Spleen (tissue), 11 donors: Measurements from ENCODE around the gene MSI2. TPM values are rescaled to one million over a fixed set of nuclear protein-coding genes. Genes with fewer than 3 reads are reported as not detected.

Experiments used
- DNase-seq: peaks from one replicate; pipeline ENCODE4 v3.0.0-alpha.2; 2020
- H3K27ac ChIP-seq, 8 donors: fragments of 200-600 bp; sonication (generic) in 7 of 8; 1 replicate in 4 of 8; 2 replicates in 4 of 8; pipeline versions ENCODE4 v1.5.0 to v1.8.0; 2016 to 2021; ENCODE audit warnings: inconsistent platforms in 4 of 8, mild to moderate bottlenecking in 4 of 8, moderate library complexity in 1 of 8
- H3K27me3 ChIP-seq, 7 donors: fragments of 200-600 bp; sonication (generic) in 6 of 7; replicated peaks in 1 of 7; 1 replicate in 4 of 7; 2 replicates in 3 of 7; pipeline versions ENCODE4 v1.5.0 to v1.8.0; 2016 to 2021; ENCODE audit warnings: inconsistent platforms in 3 of 7, mild to moderate bottlenecking in 1 of 7
- H3K36me3 ChIP-seq, 6 donors: fragments of 200-600 bp; sonication (generic) in 5 of 6; 1 replicate in 4 of 6; 2 replicates in 2 of 6; pipeline versions ENCODE4 v1.5.0 to v1.8.0; 2016 to 2021; ENCODE audit warnings: inconsistent platforms in 2 of 6
- H3K4me1 ChIP-seq, 6 donors: fragments of 200-600 bp; sonication (generic) in 5 of 6; 1 replicate in 3 of 6; 2 replicates in 3 of 6; pipeline versions ENCODE4 v1.5.0 to v1.8.0; 2016 to 2021; ENCODE audit warnings: inconsistent platforms in 3 of 6
- H3K4me3 ChIP-seq, 8 donors: fragments of 200-600 bp; sonication (generic) in 7 of 8; 1 replicate in 4 of 8; 2 replicates in 4 of 8; pipeline versions ENCODE4 v1.5.0 to v1.8.0; 2016 to 2021; ENCODE audit warnings: inconsistent platforms in 4 of 8, mild to moderate bottlenecking in 4 of 8, moderate library complexity in 2 of 8
- H3K9me3 ChIP-seq, 8 donors: fragments of 200-600 bp; sonication (generic) in 7 of 8; 1 replicate in 4 of 8; 2 replicates in 4 of 8; pipeline versions ENCODE4 v1.5.0 to v1.8.0; 2016 to 2021; ENCODE audit warnings: inconsistent platforms in 4 of 8
- POLR2A ChIP-seq, 3 donors: fragments of 450-650 bp; IDR thresholded peaks; one replicate each; pipeline ENCODE4 v1.5.1; 2017; ENCODE audit warnings: antibody characterized with exemption in 3 of 3, mild to moderate bottlenecking in 1 of 3
- POLR2AphosphoS5 ChIP-seq, 3 donors: sonication (generic); formaldehyde crosslinking; IDR thresholded peaks; one replicate each; pipeline ENCODE4 v1.5.1; 2017; ENCODE audit warnings: antibody characterized with exemption in 3 of 3
- WGBS, 5 donors: extraction: QIAGEN DNeasy Blood & Tissue Kit in 3 of 5; methylation state at CpG; one replicate each; pipeline versions ENCODE4 v1.1.5 to v1.1.7; 2013 to 2018; 5-methylcytosine and 5-hydroxymethylcytosine counted together
- intact Hi-C: fragments of 100-400 bp; cut with DNase I; formaldehyde crosslinking; loops from one replicate; pipeline ENCODE4 v1.15.0; 2023; ENCODE audit warnings: low total_unique reads
- polyA plus RNA-seq, 3 donors: library from polyadenylated mRNA; stranded (reverse); fragments of 200-250 nt; gene quantifications; one replicate each; pipeline ENCODE4 v1.2.1, GENCODE V29; 2013
- total RNA-seq, 7 donors: library from RNA; depleted of rRNA in 3 of 7; stranded (reverse); fragments of >200 nt in 3 of 7; fragmentation: NEBNext Ultra II Directional in 4 of 7; extraction: Animal tissue kit (Norgen Biotek cat#: 25700) in 4 of 7; gene quantifications; one replicate each; pipeline versions ENCODE4 v1.1.0 to v1.2.1, GENCODE V29; 2016 to 2021
- TF ChIP-seq, protein P1 (sequence below), 11 experiments: fragments of 200-600 bp in 7 of 11; fragments of 450-650 bp in 4 of 11; sonication (generic) in 4 of 11; IDR thresholded peaks in 8 of 11; conservative IDR thresholded peaks in 3 of 11; 1 replicate in 7 of 11; 2 replicates in 4 of 11; pipeline versions ENCODE4 v1.4.0 to v1.8.0; 2016 to 2021; ENCODE audit warnings: antibody characterized with exemption in 11 of 11, inconsistent platforms in 4 of 11, mild to moderate bottlenecking in 1 of 11
- donor health status: healthy with polysubstance abuse.
- donor health status: DM: no; HTN: no; CAD: no; lungs with moderate emphysema.
- donor health status: DM: no; HTN: no; CAD: no.
- donor health status: Bipolar disorder and iron deficiency.
- donor health status: healthy.
- donor health status: DM: no; HTN: no; CAD: no.
- donor health status: DM: yes; HTN: yes; CAD: no.

The MSI2 gene
- total and polyA plus RNA-seq, 10 donors = 9.8 to 131 (median 64.7) TPM

DNA sequence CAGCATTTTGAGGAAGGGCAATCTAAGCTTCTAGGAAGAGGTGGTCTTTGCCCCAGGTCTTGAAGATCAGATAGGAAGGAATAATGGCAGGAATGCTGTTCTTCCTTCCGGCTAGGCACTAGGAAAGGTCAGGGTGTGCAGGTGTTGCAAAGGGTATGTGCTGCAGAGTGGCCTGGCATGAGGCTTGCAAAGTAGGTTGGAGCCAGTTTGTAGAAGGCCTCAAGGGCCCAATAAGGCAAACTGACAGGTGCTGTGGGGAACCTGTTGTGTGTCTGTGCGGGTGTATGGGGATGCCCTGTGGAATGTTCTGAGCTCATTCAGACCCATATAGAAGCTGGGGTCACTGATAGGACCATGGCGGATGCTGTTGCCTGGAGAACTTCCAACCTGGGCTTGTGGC, 12.7 kb downstream of the MSI2 start:
- peaks cover 0 to 19% (median 5%) of the 10 kb centered on the region in 6 donors for H3K4me1 ChIP-seq
- intact Hi-C loops = no loop called here
- no peak overlapping the region for H3K27ac ChIP-seq

DNA sequence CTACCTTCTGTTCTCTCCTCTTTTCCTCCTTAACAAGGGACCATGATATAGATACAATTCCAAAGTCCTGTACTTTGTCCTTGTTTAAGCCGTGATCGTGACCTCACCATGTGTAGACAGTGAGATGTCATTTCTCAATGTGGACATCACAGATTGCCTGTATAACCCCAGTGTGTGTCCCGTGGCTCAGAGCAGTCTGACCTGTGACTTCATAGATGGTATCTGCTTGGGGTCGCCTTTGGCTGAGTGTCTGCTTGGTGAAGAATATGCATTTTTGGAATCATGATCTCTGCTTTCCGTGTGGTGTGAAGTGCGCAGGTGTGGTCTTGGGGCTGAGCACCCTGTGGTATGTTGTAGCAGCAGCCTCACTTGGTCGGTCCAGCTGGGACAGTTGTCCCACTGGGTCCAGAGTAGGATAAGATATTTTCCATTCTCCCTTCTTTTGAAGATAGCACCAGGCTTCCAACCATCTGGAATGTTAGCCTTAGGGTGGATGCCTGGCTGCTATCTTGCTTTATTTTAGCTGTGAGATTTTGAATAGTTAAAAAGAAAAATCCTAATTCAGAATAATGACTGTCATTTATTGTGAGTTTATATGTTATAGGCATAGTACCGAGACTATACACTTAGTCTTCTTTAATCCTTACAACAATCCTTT, 13.4 kb downstream of the MSI2 start:
- Histone ChIP-seq H3K36me3 (peaks cover 0 to 93% (median 30%) of the 10 kb centered on the region in 6 donors), H3K27me3 (no peaks in the 10 kb centered on the region), H3K4me3 (no peak overlapping the region), H3K9me3 (no peaks in the 10 kb centered on the region), H3K27ac (no peak overlapping the region), H3K4me1 (peaks cover 0 to 19% (median 4%) of the 10 kb centered on the region in 6 donors)
- DNase-seq = no peak
- TF ChIP-seq, protein P1, sequence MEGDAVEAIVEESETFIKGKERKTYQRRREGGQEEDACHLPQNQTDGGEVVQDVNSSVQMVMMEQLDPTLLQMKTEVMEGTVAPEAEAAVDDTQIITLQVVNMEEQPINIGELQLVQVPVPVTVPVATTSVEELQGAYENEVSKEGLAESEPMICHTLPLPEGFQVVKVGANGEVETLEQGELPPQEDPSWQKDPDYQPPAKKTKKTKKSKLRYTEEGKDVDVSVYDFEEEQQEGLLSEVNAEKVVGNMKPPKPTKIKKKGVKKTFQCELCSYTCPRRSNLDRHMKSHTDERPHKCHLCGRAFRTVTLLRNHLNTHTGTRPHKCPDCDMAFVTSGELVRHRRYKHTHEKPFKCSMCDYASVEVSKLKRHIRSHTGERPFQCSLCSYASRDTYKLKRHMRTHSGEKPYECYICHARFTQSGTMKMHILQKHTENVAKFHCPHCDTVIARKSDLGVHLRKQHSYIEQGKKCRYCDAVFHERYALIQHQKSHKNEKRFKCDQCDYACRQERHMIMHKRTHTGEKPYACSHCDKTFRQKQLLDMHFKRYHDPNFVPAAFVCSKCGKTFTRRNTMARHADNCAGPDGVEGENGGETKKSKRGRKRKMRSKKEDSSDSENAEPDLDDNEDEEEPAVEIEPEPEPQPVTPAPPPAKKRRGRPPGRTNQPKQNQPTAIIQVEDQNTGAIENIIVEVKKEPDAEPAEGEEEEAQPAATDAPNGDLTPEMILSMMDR (IDR thresholded peaks at IDR 0.05 in 8 of 11, conservative IDR thresholded peaks at IDR 0.05 in 3 of 11) = no peak
- TF ChIP-seq POLR2A (IDR thresholded peaks at IDR 0.05) = no peak
- no peak for TF ChIP-seq POLR2AphosphoS5 (IDR thresholded peaks at IDR 0.05)
- 88 to 94% (median 91%) methylated on average over 8 of the region's 8 CpGs for WGBS, 5 donors
- intact Hi-C loops = no loop called here

More for the DNA sequence above, 12.7 kb downstream of the MSI2 start:
- WGBS, 5 donors = 78 to 98% (median 94%) methylated on average over 3 of the region's 3 CpGs
- Histone ChIP-seq H3K27me3 (no peaks in the 10 kb centered on the region), H3K4me3 (no peak overlapping the region), H3K36me3 (peaks cover 0 to 93% (median 30%) of the 10 kb centered on the region in 6 donors), H3K9me3 (no peaks in the 10 kb centered on the region)
- DNase-seq = no peak
- TF ChIP-seq POLR2AphosphoS5 (IDR thresholded peaks at IDR 0.05) = no peak
- TF ChIP-seq, protein P1 (IDR thresholded peaks at IDR 0.05 in 8 of 11, conservative IDR thresholded peaks at IDR 0.05 in 3 of 11) = no peak
- no peak for TF ChIP-seq POLR2A (IDR thresholded peaks at IDR 0.05)

- no peak overlapping the region for H3K4me3 ChIP-seq
- no peak overlapping the region for H3K27ac ChIP-seq
- H3K4me1 ChIP-seq = peaks cover 0 to 19% (median 4%) of the 10 kb centered on the region in 6 donors
- peaks cover 3 to 93% (median 28%) of the 10 kb centered on the region in 6 donors for H3K36me3 ChIP-seq
- no peak for TF ChIP-seq POLR2A (IDR thresholded peaks at IDR 0.05)
- TF ChIP-seq, protein P1 (IDR thresholded peaks at IDR 0.05 in 8 of 11, conservative IDR thresholded peaks at IDR 0.05 in 3 of 11) = no peak
- TF ChIP-seq POLR2AphosphoS5 (IDR thresholded peaks at IDR 0.05) = no peak
- H3K9me3 ChIP-seq = no peaks in the 10 kb centered on the region
- 69 to 84% (median 76%) methylated on average over 7 of the region's 7 CpGs for WGBS, 5 donors
- intact Hi-C loops = no loop called here
- no peaks in the 10 kb centered on the region for H3K27me3 ChIP-seq
- DNase-seq = no peak
Measured at GRCh38 chr17:57270801-57271245, 14.5 kb downstream of the MSI2 start.

DNA sequence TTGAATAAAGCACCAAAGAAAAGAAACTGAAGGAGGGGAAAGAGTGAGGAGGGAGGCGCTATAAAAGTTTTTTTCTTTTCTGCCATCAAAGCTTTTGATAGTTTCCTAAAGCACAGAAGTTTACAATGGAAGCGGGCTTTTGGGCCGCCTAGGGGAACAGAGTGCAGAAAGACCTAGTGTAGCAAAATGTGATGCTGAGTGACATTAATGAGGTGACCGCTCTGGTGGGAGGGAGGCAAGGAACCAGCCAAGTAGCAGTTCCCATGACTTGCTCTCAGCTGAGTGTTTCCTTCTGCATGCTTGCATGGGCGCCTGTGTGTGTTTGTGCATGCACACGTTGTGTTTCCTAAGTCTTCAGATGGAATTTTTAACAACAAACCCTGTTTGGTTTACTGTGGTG, 15.5 kb downstream of the MSI2 start:
- no peak for DNase-seq

More for the DNA sequence above, 15.5 kb downstream of the MSI2 start:
- intact Hi-C loops = no loop called here
- H3K27ac ChIP-seq = no peak overlapping the region
- TF ChIP-seq POLR2AphosphoS5 (IDR thresholded peaks at IDR 0.05) = no peak
- no peak for TF ChIP-seq POLR2A (IDR thresholded peaks at IDR 0.05)
- TF ChIP-seq, protein P1 (IDR thresholded peaks at IDR 0.05 in 8 of 11, conservative IDR thresholded peaks at IDR 0.05 in 3 of 11) = no peak
- no peak overlapping the region for H3K4me3 ChIP-seq
- no peaks in the 10 kb centered on the region for H3K27me3 ChIP-seq
- H3K9me3 ChIP-seq = no peaks in the 10 kb centered on the region
- peaks cover 3 to 93% (median 27%) of the 10 kb centered on the region in 6 donors for H3K36me3 ChIP-seq
- peaks cover 0 to 18% (median 4%) of the 10 kb centered on the region in 6 donors for H3K4me1 ChIP-seq
- 75 to 90% (median 86%) methylated on average over 6 of the region's 6 CpGs for WGBS, 5 donors
